GM12875 (cell line): ENCODE measurements around the gene NHS.
"Not testable (repeated sequence)": the region's sequence is repeated elsewhere in the genome, so short reads cannot be mapped to it uniquely, and the experiment has no call there.

ENCODE experiments used
- H3K4me3 ChIP-seq: one replicate; pipeline ENCODE4 v1.5.1; 2011; ENCODE audit warnings: low read depth, low read length, control low read depth
- CTCF ChIP-seq: IDR thresholded peaks from 2 replicates; pipeline ENCODE4 v1.5.1; 2011; ENCODE audit warnings: low read depth, mild to moderate bottlenecking, control low read depth, inconsistent platforms, low read length, moderate library complexity, borderline replicate concordance; ENCODE audit not compliant: insufficient read depth

Gene NHS

DNA sequence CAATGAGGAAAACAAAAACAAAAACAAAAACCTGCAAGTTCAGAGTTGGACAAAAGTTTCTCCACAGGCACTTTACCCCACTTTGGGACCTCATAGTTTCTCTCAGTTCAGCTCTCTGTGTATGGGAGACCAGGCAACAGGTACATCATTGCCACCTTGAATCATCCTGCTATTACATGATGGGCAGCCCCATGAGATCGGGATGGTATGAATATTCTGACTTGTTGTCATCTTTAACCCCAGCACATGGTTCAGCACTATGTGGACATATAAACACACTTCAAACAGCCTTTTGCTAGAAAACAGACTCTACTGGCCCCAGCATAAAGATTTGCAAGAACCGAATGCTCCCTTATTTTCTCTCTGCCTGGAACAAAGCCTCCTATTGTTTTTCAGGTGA, 185.4 kb downstream of the NHS start:
- TF ChIP-seq CTCF = no peak
- no peak overlapping the region for H3K4me3 ChIP-seq

- H3K4me3 ChIP-seq = no peak overlapping the region
Observed at GRCh38 chrX:17563076-17563475, 188.1 kb downstream of the NHS start.

GRCh38 chrX:17563515-17563914, 188.5 kb downstream of the NHS start:
- H3K4me3 ChIP-seq = no peak overlapping the region
- TF ChIP-seq CTCF = no peak

More at GRCh38 chrX:17563076-17563475, 188.1 kb downstream of the NHS start:
- no peak for TF ChIP-seq CTCF

GRCh38 chrX:17564689-17565409, 189.8 kb downstream of the NHS start:
- no peak for TF ChIP-seq CTCF
- no peak overlapping the region for H3K4me3 ChIP-seq

DNA sequence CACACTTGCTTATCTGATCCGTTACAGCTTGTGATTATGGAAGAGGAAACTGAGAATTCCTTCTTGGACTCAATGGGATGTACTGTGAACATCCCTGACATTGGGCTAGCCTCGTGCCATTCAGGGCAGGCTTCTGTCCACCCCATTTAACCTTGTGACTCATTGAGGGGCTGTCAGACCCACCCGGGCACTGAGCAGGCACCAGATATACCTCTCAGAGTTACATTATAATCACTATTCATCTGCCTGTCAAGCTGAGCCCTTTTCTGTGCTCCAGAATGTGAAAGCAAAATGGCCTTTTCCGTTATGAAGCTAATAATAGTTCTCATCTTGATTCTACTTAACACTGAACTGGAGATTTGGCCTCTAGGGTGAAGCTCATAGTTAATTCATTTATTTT, 191.7 kb downstream of the NHS start:
- H3K4me3 ChIP-seq = no peak overlapping the region
- TF ChIP-seq CTCF = no peak

DNA sequence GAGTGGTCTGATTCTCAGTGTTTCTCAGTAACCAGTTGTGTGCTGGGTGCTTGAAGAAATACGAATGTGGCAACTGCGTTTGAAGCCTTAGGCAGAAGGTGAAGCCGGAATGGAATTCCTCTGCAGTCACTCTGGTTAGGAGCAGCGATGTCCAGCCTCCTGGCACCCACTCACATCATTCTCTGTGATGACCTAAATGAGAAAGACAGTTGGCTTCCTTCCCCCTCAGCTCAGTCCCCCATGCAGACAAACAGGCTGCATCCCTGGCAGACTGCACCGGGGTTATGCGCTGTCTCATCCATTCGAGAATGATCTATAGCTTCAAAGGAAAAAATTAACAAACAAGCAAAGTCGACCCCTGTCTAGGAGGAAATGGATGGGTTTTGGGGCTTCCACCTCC, 192.2 kb downstream of the NHS start:
- no peak for TF ChIP-seq CTCF
- no peak overlapping the region for H3K4me3 ChIP-seq

DNA sequence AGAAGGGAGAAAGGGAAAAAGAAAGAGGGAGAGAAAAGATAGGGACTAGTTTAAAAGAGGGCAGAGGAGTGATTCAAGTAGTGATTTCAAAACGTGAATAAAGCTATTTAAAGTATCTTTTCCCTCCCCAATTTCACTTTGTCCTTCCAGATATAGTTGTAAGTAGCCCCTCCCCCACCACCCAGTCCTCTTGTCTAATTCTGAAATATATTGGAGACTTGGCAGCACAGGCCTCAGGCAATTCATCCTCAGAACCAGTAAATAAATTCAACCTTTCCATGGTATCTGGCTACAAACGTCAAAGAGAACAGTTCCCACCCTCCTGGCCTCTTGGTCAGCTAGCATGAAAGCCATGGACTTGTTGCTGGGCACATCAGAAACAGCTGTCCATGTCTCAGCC, 192.8 kb downstream of the NHS start:
- no peak for TF ChIP-seq CTCF
- H3K4me3 ChIP-seq = no peak overlapping the region

- H3K4me3 ChIP-seq = not testable (repeated sequence)
Observed at GRCh38 chrX:17568804-17569203, 193.8 kb downstream of the NHS start.
